Stimulated activated CD4-positive, alpha-beta T cell treated with anti-CD3 and anti-CD28 coated beads, Interleukin-1b, Interleukin-23, amount 100 ng/mL, for 4 hours (primary cell): Measurements from ENCODE around the gene NFXL1.

Source experiments
- DNase-seq, 2 donors: peaks; one replicate each; pipeline ENCODE4 v3.0.0-alpha.2; 2020; ENCODE audit warnings: low read depth in 2 of 2

NFXL1 gene

GRCh38 chr4:47835494-47835893 lies 78.9 kb downstream of the NFXL1 start:
- no peak for DNase-seq

GRCh38 chr4:47831026-47831679 lies 83.2 kb downstream of the NFXL1 start:
- DNase-seq = no peak

GRCh38 chr4:47830265-47831025 lies 83.9 kb downstream of the NFXL1 start:
- DNase-seq = no peak

- DNase-seq = no peak
Measured at GRCh38 chr4:47829438-47829837, 84.9 kb downstream of the NFXL1 start.

- no peak for DNase-seq
Measured at GRCh38 chr4:47827343-47828047, 86.9 kb downstream of the NFXL1 start.

GRCh38 chr4:47824840-47825239 lies 89.5 kb downstream of the NFXL1 start:
- DNase-seq = no peak

- no peak for DNase-seq
Measured at GRCh38 chr4:47819178-47819577, 95.2 kb downstream of the NFXL1 start.

- DNase-seq = no peak
Measured at GRCh38 chr4:47817275-47817674, 97.1 kb downstream of the NFXL1 start.

GRCh38 chr4:47816748-47817147 lies 97.6 kb downstream of the NFXL1 start:
- DNase-seq = no peak

GRCh38 chr4:47814618-47815295 lies 99.6 kb downstream of the NFXL1 start:
- DNase-seq = no peak

GRCh38 chr4:47809654-47810203 lies 104.7 kb downstream of the NFXL1 start:
- no peak for DNase-seq

GRCh38 chr4:47804598-47804997 lies 109.8 kb downstream of the NFXL1 start:
- no peak for DNase-seq

- DNase-seq = no peak
Measured at GRCh38 chr4:47801481-47802002, 112.8 kb downstream of the NFXL1 start.

GRCh38 chr4:47798165-47798564 lies 116.2 kb downstream of the NFXL1 start:
- no peak for DNase-seq
